GM19324 (cell line): ENCODE results near the gene NGEF.

Experiments used
- ATAC-seq: cut with Tn5 transposase; IDR thresholded peaks from one replicate; pipeline ENCODE4 v1.9.1; 2021; ENCODE audit warnings: mild to moderate bottlenecking, moderate library complexity; ENCODE audit not compliant: unreplicated experiment, low FRiP score

The NGEF gene

DNA sequence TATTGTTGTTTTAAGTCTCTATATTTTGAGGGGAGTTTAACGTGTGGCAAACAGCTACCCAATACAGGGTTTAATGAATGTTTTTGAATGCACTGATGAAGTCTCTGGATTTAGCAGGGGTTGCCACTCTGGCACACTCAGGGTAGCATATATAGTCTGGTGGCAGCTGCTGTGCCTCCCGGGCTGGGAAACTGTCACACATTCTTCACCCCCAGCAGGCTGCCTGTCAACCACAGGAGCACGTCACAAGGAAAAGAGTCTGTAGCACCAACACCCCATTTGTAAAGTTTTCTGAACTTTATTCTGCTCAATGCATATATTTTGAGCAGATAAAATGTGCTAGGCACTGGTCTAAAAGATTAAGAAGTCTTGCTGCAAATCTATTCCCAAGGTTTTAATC, 39.3 kb downstream of the NGEF start:
- no peak for ATAC-seq

DNA sequence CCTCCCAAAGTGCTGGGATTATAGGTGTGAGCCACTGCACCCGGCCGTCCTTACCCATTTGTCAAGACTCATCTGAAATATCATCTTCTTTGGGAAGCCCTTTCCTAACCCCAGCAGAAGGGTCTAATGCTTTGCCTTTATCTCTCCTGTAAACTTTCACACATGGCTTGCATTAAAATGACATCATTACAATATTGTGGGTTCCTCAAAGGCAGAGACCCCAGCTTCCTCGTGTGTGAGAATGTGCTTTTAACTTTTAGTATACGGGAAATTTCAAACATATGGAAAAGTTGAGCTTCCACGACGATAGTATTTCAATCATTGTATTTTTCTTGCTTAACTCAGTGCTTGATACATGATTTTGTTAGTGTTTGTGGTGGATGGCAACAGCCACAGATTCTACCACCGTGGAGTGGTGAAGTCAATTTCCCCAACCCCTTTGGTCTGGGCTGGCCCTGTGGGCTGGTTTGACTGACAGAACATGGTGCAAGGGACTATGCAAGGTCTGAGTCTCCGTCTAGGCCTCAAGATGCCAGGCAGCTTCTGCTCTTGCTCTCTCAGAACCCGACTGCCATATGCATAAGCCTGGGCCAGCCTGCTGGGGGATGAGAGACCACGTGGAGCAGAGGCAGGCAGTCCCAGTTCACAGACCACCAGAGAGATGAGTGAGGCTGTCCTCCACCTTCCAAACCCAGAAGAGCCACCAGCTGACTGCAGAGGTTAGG, 39.9 kb downstream of the NGEF start:
- no peak for ATAC-seq

DNA sequence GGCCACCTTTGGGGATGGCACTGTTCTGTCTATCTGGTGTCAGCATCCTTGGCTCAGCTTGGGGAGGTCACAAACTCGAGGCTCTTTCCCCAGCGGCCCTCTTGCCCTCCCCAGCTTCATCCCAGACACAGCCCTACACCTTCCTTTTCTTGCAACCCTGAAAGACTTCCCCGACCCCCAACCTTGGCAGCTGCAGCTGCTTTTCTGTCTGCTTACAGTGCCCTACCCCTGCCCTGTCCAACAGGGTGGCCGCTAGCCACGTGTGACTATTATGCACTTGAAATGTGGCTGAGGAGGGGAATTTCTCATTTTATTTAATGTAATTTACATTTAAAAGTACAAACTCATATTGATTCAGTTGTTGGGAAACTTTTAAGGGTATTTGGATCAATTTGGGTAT, 41.3 kb downstream of the NGEF start:
- ATAC-seq: no peak

DNA sequence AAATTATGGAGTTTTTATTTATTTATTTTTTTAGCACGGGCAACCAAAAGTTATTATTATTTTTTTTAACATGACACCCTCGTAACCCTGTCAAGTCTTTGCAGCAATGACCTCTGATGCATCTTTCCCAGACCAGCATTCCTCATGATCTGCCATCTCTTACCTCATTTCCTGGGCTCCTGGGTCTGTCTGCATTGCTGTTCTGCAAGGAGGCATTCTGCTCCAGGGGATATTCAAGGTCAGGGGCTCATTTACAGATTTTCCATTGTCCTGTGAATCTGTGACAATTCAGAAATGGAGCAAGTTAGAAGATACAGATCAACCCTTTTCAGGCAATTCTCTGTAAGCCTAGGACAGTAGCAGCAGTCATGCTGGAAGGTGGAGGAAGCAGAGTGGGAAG, 43.0 kb downstream of the NGEF start:
- ATAC-seq: no peak

DNA sequence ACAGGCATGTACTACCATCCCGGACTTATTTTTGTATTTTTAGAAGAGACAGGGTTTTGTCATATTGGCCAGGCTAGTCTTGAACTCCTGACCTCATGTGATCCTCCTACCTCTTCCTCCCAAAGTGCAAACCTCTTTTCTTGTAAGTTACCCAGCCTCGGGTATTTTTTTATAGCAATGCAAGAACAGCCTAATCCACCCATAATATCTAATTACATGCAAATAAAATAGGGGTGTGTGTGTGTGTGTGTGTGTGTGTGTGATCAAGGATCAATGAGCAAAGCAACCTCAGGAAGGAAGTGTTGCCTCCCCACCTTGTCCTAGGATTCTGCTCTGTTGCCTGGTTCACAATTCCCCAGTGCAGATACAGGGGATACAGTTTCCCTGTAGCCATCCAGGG, 45.6 kb downstream of the NGEF start:
- no peak for ATAC-seq

DNA sequence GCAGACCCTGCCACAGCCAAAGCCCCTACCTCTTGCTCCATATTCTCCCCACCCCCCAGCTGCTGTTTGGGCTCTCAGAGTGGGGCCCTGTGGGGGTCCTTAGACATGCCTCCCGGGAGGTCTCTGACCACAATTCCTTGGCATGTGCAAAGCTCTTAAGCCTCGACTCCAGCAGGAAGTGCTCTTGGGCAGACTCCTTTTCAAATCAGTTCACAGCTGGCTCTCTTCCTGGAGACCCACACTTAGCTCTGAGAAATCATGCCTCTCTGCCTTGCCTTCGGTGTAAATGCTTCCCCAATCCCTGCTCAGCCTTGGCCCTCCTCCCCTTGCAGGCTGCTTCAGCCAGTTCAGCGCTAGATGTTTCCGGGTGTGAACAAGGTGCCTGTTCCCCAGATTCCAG, 46.9 kb downstream of the NGEF start:
- no peak for ATAC-seq

DNA sequence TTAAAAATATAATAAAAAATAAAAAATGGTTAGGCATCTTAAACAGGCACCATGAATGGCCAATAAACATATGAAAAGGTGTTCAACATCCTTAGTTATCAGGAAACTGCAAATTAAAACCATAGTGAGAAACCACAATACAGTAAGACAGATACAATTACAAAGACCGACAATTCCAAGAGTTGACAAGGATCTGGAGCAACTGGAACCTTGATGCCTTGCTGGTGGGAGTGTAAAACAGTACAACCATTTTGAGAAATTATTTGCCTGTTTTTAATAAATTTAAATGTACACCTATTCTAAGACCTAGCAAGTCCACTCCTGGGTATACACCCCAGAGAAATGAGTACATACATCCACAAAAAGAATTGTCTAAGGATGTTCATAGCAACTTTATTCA, 49.1 kb downstream of the NGEF start:
- no peak for ATAC-seq

DNA sequence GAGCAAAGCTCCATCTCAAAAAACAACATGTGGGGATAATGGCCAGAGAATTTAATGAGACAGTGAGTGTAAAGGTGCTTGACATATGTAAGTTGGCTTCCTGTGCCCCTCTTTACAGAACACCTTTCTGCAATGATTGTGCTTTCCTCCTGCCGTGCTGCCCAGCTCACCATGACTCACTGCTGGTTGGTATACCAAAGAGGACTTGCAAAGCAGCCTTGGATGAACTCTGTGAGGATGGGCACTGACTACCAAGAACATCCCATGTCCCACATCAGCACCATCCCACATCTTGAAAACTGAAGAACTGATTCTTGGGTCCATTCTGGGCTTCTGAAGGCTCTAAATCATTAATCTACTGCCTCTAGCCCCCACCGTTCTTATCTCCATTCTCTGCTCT, 52.2 kb downstream of the NGEF start:
- no peak for ATAC-seq

DNA sequence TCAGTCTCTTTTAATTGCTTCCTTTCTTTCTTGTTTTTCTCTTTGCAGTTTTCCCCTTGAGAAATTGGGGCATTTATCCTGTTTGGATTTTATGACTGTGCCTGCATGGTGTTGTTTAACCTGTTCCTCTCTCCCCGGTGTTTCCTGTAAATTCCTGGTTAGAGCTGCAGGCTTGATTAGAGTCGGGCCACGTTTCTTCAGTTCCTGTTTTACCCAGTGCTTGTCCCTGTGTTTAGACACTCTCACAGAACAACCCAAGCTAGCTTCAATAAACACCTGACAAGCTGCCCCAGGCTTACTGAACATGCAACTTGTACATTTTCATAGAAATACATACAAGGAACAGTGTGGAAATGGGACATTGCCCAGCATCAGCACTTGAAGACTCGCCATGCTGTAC, 53.9 kb downstream of the NGEF start:
- no peak for ATAC-seq

DNA sequence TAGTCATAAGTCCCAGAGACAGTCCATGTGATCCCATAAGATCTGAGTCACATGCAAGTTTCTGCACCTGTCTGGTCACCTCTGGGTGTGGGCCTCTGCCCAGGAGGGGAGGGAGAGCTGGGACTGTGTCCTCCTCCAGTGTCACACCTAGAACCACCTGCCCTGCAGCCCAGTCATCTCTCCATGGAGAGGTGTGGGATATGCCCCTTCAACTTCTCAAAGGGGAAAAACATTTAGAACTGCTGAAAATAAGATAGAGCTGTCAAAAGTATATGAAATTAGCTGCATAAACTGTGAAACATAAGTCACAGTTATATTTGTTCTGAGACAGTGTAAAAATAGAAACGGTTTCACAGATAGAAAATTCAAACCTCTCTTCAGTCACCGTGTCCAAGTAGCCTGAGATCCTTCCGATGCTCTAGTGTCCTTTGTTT, 55.4 kb downstream of the NGEF start:
- ATAC-seq: no peak

DNA sequence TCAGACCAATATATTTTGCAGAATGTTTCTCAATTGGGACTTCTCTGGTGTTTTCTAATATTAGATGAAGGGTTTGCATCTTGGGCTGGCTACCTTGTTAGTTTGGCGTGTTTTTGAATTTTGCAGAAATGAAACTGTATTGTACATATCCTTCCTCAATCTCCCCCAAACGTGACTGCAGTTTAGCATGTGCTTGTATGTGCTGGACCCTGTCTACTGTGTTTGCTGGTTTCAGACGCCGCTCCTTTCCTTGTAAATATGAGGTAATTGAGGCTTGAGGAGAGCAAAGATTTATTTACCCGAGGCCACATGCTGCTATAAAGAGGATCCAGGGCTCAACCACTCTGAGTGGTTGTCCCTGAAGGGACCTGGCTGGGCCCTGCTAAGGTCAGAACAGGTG, 57.2 kb downstream of the NGEF start:
- ATAC-seq: no peak

DNA sequence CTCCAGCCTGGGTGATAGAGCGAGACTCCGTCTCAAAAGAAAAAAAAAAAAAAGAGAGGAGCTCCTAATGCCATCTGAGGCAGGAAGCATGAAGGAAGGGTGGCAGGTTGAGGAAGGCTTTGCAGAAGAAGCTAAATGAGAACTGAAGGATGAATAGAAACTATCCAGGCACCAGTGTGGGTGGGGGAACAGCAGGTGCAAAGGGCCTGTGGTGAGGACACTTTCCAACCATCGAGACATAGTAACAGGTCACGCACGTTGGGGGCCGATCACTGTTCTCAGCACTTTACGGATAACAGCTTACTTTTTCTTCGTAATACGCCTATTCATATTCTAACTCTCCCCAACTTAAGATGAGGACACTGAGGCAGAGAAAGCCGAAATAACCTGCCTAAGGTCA, 58.4 kb downstream of the NGEF start:
- ATAC-seq: no peak

DNA sequence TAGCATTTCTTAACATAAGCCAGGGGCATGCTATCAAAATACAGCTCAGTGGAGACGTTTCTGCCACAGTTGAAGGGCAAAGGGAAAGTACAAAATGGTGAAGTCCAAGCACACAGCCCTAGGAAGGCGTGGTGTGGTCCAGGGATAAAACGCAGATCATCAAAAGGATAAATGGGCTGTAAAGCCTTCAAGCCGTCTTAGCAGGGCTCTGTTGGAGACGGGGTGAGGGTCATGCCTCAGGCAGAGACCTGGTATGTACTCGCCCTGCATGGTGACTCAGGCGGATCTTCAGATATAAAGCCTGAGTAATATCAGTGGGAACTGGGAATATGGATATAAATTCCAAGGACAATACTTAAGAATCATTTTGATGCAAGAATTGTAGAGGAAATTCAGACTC, 61.2 kb downstream of the NGEF start:
- ATAC-seq: no peak

DNA sequence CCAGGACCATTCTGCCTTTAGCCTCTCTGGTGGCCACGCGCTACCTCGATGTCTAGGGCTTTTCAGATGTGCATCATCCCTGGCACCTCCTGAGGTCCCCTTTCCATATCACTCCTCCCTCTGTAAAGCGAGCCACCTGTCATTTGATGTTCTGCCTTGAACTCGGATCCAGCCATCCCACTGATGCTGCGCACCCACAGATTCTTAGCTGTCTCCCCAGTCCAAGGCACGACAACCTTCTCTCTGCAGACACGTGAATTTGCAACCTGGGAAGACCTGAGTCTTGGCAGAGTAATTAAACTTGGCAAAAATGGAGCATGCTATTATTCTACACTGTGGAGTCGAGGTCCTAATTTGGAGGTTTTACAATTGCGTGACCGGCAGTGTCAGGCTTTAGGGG, 61.9 kb downstream of the NGEF start:
- no peak for ATAC-seq

DNA sequence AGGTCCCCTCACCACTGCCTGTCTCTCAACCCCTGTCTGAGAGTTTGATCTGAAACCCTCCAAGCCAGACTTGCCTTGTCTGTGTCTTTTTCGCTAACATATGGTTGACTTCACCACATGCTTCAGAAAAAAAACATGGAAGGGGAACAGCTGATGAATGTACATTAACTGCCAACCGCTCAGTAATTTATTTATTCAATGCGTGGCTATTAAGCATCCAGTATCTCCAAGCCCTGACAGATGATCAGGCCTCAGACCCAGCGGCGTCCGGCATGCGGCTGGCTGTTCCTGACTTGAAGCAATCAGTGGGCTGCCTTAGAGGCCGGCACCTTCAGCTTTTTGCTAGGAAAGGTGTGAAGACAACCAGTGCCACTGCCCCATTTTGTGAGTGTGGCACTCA, 62.3 kb downstream of the NGEF start:
- ATAC-seq: no peak

DNA sequence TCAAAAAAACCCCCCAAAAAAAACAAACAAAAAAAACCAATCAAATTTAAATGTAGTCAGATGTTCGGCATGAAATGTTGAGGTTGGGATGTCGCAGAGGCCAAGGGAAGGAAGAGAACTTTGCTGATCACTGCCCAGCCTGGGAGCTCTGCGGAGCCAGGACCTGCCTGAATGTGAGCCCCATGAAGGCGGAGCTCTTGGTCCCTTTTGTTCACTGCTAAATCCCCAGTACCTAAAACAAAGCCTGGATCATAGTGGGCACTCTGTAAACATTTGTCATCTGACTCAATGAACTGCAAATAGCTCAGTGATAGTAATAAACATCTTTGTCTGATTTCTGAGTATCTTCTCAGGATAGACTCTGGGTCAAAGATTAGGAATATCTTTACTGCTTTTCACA, 64.0 kb downstream of the NGEF start:
- no peak for ATAC-seq

DNA sequence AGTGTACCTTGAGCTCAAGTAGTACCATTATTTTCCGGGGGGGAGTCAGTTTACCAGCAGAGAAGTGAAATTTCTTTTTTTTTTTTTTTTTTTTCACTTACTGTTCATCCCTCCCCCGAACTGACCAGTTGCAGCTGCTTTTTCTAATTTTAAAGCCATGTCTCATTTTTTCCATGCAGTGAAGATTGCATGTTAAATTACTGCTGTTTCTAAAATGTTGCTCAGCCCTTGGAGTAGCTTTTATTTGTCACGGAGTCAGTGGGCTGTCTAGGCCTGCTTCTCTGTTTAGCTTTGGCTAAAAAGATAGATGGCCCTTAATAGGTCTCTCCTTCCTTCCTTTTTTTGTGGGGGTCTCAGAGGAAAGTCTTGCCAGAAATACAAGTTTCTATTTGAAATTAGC, 70.2 kb downstream of the NGEF start:
- no peak for ATAC-seq

DNA sequence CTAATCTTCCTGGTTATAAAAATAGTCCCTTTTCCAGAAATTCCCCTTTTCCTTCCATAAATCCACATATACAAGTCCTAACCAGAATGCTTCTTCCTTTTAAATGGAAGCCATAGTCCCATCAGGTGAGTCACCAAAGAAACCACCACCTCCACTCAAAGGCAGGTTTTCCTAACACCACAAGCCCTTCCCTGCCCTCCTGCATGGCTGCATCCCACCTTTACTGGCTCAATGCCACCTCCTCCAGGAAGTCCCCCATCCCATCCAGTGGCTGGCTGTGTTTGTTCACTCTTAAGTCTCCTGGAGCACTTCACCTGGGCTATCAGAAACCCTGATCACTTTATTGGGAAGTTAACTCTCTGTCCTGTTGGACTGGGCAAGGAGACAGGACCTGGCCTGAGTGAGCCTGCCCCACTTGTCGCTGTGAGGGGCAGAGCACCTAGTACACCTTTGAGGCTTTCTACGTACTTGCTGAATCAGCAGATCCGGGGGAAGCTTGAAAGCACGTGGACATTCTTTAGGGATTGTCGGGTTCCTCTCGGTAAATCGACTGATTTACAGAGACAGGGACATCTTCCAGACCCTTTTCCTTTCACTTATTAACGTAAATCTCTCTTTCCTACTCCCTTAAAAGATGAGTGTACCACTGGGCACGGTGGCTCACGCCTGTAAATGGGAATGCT, 71.0 kb downstream of the NGEF start:
- no peak for ATAC-seq

DNA sequence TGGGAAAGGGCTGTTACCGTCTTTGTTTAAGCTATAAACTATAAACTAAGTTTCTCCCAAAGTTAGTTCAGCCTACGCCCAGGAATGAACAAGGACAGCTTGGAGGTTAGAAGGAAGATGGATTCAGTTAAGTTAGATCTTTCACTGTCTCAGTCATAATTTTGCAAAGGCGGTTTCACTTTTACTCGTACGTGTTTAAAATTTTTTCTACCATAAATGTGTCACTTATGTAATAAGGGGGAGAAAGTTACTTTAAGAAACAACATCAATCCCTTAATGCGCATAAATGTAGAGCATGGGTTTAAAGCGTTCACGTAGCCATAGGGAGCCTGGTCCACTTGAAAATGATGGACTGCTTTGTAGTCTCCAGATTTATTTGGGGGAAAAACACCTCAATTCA, 71.7 kb downstream of the NGEF start:
- ATAC-seq: no peak

DNA sequence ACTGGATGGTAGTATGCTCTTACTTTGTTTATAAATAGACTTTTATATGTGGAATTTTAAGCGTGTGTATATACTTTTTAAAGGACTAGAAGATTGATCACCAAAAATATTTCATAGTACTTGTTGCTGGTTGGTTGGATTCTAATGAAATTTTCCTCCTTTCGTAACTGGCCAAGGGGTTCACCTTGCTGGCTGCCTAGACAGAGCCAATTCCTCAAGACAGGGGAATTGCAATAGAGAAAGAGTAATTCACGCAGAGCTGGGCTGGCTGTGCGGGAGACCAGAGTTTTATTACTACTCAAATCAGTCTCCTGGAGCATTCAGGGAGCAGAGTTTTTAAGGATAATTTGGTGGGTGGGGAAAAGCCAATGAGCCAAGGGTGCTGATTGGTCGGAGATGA, 72.3 kb downstream of the NGEF start:
- ATAC-seq: no peak

DNA sequence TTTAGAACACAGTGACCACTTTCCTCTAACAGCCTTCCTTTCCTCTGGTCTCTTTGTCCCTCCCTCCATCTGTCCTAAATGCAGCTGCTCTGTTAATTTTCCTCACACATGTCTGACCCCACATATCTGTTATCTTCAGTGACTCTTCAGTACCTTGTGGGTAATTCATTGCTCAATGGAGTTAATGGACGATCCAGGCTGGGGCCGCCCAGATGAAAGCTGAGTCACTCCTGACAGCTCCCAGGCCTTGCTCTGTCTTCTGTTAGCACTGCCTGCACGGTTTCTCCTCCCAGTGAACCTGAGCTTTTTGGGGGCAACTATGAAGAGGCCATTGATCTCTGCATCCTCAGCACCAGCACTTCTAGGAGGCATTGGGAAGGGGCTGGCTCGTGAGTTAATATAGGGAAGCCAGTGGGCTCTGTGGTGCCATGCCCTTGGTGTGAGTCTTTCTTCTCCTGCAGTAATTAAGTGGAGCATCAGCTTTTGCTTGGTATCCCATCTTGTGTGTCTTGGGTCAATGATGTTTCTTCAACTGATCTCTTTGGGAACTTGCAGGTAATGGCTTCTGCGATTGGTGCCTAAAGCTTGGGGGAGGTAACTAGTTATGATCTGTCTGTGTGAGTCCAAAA, 75.7 kb downstream of the NGEF start:
- no peak for ATAC-seq

DNA sequence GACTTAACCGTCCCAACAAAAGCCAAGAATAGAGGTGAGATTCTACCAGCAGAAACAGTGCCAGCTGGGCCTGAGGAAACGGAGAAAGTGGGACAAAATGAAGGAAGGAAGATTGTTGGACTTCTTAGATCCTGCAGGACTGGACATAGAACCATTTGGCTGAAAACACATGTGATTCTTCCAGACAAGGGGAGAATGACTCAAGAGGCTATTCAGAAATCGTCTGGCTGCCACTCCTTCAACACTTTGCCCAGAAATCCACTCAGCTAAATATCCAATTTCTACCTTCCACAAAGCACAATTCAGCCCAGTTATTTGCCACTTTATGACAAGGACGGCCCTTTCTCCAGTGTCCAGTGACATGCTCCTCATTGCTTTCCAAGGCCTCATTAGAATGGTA, 81.4 kb downstream of the NGEF start:
- no peak for ATAC-seq
